Keratinocyte (primary cell): ENCODE results near the gene ABI1.

Experiments used
- CTCF ChIP-seq, 3 experiments: IDR thresholded peaks in 1 of 3; conservative IDR thresholded peaks in 1 of 3; optimal IDR thresholded peaks in 1 of 3; 2 replicates in 2 of 3; 3 replicates in 1 of 3; pipeline versions ENCODE3 to v1.5.1; 2011; ENCODE audit warnings: low read length in 3 of 3, mild to moderate bottlenecking in 3 of 3, moderate library complexity in 2 of 3, control low read depth in 1 of 3, inconsistent platforms in 1 of 3; ENCODE audit not compliant: insufficient read depth in 2 of 3; ENCODE audit errors: extremely low read depth in 1 of 3
- EZH2 ChIP-seq: IDR thresholded peaks from one replicate; pipeline ENCODE4 v1.6.1; 2012; ENCODE audit warnings: inconsistent platforms, mild to moderate bottlenecking, low read length, moderate library complexity

GRCh38 chr10:26803849-26804248 lies 56.9 kb downstream of the ABI1 start:
- no peak for TF ChIP-seq CTCF (optimal IDR thresholded peaks at IDR 0.05 in 1 of 3, IDR thresholded peaks at IDR 0.05 in 1 of 3, conservative IDR thresholded peaks at IDR 0.05 in 1 of 3; ENCODE audit: extremely low read depth in 1 of 3, insufficient read depth in 2 of 3, low read length in 3 of 3)
- no peak for TF ChIP-seq EZH2
